Renal pelvis (tissue), 4 donors: Measurements from ENCODE around the gene PEX11G. TPM values are rescaled to one million over a fixed set of nuclear protein-coding genes. Genes with fewer than 3 reads are reported as not detected.
A peak's percentile ranks its signal among the peaks of the same experiment; 100 is the strongest.
"Not testable (repeated sequence)": the region's sequence is repeated elsewhere in the genome, so short reads cannot be mapped to it uniquely, and the experiment has no call there.

Source experiments
- DNase-seq: peaks from one replicate; pipeline ENCODE4 v3.0.0-alpha.2; 2013
- polyA plus RNA-seq, 3 donors: library from polyadenylated mRNA; unstranded; fragments of 120-200 nt; gene quantifications; one replicate each; pipeline ENCODE4 v1.2.1, GENCODE V29; 2013; ENCODE audit not compliant: insufficient read length in 3 of 3

Gene PEX11G
- polyA plus RNA-seq, 3 donors: 7.0 to 10.8 (median 9.2) TPM

GRCh38 chr19:7470540-7471305 lies 18.1 kb downstream of the PEX11G start:
- DNase-seq: no peak

- DNase-seq: no peak
Observed at GRCh38 chr19:7469669-7470285, 19.1 kb downstream of the PEX11G start.

- DNase-seq: no peak
Observed at GRCh38 chr19:7468840-7469239, 20.0 kb downstream of the PEX11G start.

- DNase-seq: no peak
Observed at GRCh38 chr19:7467009-7467989, 21.5 kb downstream of the PEX11G start.

GRCh38 chr19:7463575-7463974 lies 25.3 kb downstream of the PEX11G start:
- DNase-seq: no peak

GRCh38 chr19:7461841-7462629 lies 26.8 kb downstream of the PEX11G start:
- DNase-seq: no peak

GRCh38 chr19:7460562-7460966 lies 28.3 kb downstream of the PEX11G start:
- no peak for DNase-seq

GRCh38 chr19:7459773-7460172 lies 29.1 kb downstream of the PEX11G start:
- DNase-seq: no peak

GRCh38 chr19:7458675-7459074 lies 30.2 kb downstream of the PEX11G start:
- no peak for DNase-seq

GRCh38 chr19:7456964-7457541 lies 31.8 kb downstream of the PEX11G start:
- DNase-seq: no peak

GRCh38 chr19:7455600-7456296 lies 33.1 kb downstream of the PEX11G start:
- DNase-seq: no peak

GRCh38 chr19:7454998-7455397 lies 33.8 kb downstream of the PEX11G start:
- DNase-seq: no peak

- DNase-seq: peak; percentile 12
Observed at GRCh38 chr19:7450243-7451223, 38.3 kb downstream of the PEX11G start.

- DNase-seq: not testable (repeated sequence)
Observed at GRCh38 chr19:7449391-7450070, 39.3 kb downstream of the PEX11G start.

GRCh38 chr19:7447648-7448047 lies 41.2 kb downstream of the PEX11G start:
- DNase-seq: no peak

GRCh38 chr19:7445104-7445503 lies 43.7 kb downstream of the PEX11G start:
- DNase-seq: no peak

- DNase-seq: no peak
Observed at GRCh38 chr19:7444042-7444441, 44.8 kb downstream of the PEX11G start.

- DNase-seq: no peak
Observed at GRCh38 chr19:7442423-7442822, 46.4 kb downstream of the PEX11G start.
